G401 (cell line): ENCODE data around the gene CORO1C. TPM values are rescaled to one million over a fixed set of nuclear protein-coding genes. Genes with fewer than 3 reads are reported as not detected.

Source experiments
- DNase-seq: peaks from one replicate; pipeline ENCODE4 v3.0.0-alpha.2; 2015; ENCODE audit warnings: low spot score
- in situ Hi-C: cut with HindIII; loops from 2 replicates; pipeline ENCODE4 v1.10.0; 2016; ENCODE audit warnings: low sequenced_read_pairs, mixed read lengths
- total RNA-seq: library from RNA; depleted of rRNA; stranded (reverse); fragments of >200 nt; shearing (Covaris generic); gene quantifications from 2 replicates; pipeline ENCODE4 v1.2.3, GENCODE V29; 2014

Gene CORO1C
- total RNA-seq, 1 experiment from 2014 or later: 177 TPM

DNA sequence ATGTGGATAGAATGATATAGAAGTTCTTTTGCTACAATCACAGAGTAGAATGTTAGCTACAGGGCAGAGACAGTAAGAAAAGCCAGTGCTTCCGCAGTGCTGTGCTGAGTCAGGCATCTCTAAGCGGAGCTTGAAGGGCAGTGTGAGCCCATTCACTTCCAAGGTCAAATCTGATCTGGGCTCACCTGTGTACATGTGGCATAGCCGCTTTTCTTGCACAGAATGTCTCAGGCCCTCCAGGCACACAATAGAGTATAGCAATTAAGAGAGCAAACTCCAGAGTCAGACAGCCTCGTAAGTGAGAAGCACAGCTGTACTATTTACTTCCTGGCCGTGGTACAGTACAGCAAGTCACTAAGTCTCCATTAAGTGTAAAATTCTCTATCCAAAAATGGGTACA, 26.8 kb downstream of the CORO1C start:
- in situ Hi-C loops: no loop called here
- DNase-seq: no peak

- in situ Hi-C loops: no loop called here
Observed at GRCh38 chr12:108702595-108703320, 28.6 kb downstream of the CORO1C start.

GRCh38 chr12:108701779-108702441, 29.4 kb downstream of the CORO1C start:
- in situ Hi-C loops: no loop called here
- no peak for DNase-seq

More at GRCh38 chr12:108702595-108703320, 28.6 kb downstream of the CORO1C start:
- no peak for DNase-seq

DNA sequence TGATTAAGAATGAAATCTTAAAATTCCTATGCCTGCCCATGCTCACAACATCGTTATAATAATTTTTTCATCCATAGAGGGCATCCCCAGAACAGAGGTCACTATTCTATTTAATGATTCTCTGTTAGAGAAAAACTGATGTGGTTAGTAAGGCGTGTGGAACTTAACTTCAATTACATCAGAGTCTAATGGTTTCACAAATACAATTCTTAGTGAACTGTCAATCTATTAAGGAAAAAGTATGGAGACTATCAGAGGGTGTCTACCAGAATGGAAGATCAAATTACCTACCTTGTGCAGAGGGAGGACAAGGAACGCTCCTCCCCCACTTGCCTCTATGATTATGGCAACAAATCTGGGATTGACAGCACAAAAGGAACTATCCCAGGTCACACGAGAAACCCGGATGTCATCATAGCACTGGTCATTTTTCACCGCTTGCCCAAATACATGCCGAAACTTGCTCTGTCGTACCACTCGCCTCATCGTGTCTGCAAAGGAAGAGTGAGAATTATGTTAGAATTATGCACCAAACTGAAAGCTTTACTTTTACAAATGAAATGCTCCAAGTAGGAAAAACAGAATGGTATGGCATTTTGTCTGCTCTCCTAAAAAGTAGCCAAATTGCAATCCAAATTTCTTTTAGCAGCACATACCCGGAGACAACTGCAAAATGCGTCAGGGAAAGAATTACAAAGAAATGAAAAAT, 30.3 kb downstream of the CORO1C start:
- in situ Hi-C loops: no loop called here
- DNase-seq: no peak

DNA sequence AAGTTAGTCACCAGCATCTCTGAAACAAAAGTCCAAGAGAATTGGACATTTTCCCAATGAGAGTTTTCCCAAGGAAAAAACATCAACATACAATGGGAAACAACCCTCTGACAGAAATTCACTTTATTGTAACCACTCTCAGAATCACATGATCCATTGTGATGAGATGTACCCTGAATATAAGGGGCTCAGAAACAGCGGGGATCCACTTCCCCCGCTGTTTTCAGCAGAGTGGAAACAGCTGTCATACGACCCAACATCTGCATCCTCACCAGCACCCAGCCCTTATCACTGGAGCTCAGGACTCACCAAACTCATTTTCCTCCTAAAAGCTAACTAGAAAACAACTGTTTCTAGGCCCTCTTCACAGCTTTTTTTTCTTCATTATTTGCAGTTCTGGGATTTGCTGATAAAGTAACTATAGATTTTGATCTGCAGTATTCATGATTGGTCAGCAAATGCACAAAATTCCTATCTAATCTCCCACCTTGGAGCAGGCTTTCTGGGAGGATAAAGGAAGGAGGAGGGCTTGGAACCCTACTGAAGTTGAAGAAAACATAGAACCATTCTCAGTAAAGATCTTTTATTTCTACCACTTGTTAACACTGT, 31.3 kb downstream of the CORO1C start:
- in situ Hi-C loops: no loop called here

GRCh38 chr12:108697905-108698304, 33.4 kb downstream of the CORO1C start:
- in situ Hi-C loops: no loop called here
- peak; percentile 37 for DNase-seq

More for the DNA sequence above, 31.3 kb downstream of the CORO1C start:
- no peak for DNase-seq

- no peak for DNase-seq
Observed at GRCh38 chr12:108696996-108697290, 34.4 kb downstream of the CORO1C start.

GRCh38 chr12:108696111-108696995, 35.0 kb downstream of the CORO1C start:
- DNase-seq: no peak
- in situ Hi-C loops: no loop called here

More at GRCh38 chr12:108696996-108697290, 34.4 kb downstream of the CORO1C start:
- in situ Hi-C loops: no loop called here

DNA sequence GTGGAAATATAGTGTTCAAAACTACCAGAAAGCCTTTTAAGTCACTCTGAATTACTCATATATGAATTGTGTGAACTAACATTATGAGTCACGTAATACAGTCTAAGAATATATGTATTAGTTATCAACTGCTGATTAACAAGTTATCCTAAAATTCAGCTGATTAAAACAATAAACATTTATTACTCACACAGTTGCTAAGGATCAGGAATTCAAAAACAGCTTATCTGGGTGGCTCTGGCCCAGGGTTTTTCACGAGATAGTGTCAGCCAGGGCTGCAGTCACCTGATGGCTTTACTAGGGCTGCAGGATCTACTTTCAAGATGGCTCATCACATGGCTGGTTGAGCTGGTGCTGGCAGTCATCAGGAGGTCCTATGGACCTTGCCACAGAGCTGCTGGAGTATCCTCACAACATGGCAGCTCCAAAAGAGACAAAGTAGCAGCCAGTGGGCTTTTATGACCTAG, 36.5 kb downstream of the CORO1C start:
- in situ Hi-C loops: no loop called here
- DNase-seq: no peak

DNA sequence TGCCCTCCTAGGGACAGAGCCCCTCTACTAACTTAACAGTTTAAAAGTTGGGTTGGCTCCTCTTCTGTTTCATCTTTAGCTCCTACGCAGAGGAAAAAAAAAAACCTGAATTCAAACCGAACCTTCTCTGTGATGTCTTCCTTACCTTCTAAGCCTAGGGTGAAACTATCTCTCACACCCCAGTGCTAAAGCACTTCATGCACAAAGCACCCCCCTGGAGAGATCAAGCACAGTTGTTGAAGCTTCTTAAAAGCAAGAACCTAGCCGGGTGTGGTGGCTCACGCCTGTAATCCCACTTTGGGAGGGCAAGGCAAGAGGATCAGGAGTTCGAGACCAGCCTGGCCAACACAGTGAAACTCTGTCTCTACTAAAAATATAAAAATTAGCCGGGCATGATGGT, 37.6 kb downstream of the CORO1C start:
- no peak for DNase-seq

DNA sequence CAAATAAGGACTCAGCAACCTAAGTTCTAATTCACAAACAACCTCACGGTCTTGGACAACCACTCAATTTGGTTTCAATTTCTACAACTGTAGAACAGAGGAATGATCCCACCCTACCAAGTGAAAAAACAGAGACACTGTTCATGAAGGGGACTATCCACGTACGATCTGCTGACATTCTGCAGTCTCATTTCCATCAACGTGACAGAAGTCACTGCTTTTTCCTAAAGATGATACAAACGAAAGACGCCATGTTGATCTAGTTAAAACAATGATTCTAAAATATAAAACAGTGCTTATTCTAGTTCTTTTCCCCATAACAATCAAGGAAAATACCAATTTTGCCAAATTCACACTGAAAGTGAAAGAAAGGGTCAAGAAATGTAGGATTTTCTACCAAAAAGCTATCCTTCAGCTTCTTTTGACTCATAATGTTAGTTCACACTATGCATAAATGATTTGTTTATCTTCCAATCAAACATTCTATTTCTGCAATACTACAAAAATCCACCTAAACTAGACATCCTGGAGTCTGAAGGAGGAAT, 38.1 kb downstream of the CORO1C start:
- in situ Hi-C loops: no loop called here
- no peak for DNase-seq

More for the DNA sequence above, 37.6 kb downstream of the CORO1C start:
- in situ Hi-C loops: no loop called here

- in situ Hi-C loops: no loop called here
- DNase-seq: peak; percentile 81
Observed at GRCh38 chr12:108691998-108692808, 39.1 kb downstream of the CORO1C start.

DNA sequence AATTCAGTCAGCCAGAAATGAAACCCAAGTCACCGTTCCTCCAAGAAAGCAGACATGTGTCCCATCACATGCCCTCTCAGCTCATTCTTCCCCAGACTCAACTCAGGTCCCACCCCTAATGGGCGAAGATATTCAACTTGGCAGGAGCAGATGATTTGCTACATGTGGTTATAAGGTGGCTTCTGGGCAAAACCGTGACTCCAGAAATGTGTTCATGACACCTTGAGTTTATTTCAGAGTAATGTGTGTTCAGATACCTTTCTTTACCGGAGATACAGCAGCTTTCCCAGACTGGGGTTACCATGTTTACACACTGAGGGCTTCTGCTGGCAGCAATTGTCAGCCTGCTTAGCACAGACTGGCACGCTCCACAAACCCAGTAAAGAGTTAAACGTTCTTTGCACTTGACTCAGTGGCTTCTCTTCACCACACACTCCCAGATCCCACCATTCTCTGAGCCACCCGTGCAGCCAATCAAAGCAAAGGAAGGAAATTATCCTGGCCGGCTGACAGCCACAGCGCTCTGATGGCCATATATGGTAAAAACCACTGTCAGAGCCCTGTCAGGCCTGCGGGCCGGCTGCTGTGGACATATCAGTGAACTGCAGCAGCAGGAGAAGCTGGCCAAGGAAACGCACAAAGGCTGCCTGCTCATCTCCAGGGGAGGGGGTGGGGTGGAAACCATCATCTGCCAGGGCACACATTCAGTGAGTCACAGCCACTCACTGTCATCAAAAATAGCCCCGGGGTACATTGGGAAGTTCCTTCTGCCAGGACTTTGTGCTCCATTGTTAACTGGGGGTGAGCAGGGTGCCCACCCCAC, 39.9 kb downstream of the CORO1C start:
- peak; percentile 86 for DNase-seq
- in situ Hi-C loops: no loop called here

- DNase-seq: no peak
- in situ Hi-C loops: no loop called here
Observed at GRCh38 chr12:108690542-108691174, 40.7 kb downstream of the CORO1C start.

- DNase-seq: no peak
- in situ Hi-C loops: no loop called here
Observed at GRCh38 chr12:108690191-108690518, 41.2 kb downstream of the CORO1C start.

- peak; percentile 23 for DNase-seq
- in situ Hi-C loops: no loop called here
Observed at GRCh38 chr12:108689314-108690190, 41.8 kb downstream of the CORO1C start.
